HepG2 (cell line): ENCODE data around the gene HSPA1L. TPM values are rescaled to one million over a fixed set of nuclear protein-coding genes. Genes with fewer than 3 reads are reported as not detected.

Experiments used
- ATF7 ChIP-seq, 2 experiments: fragments of 450-650 bp in 1 of 2; sonication (generic) in 1 of 2; formaldehyde crosslinking in 1 of 2; IDR thresholded peaks; 2 replicates each; pipeline versions ENCODE4 v1.4.0 to v1.6.1; 2016 to 2020; ENCODE audit warnings: antibody characterized with exemption in 1 of 2, mild to moderate bottlenecking in 1 of 2, missing genetic modification reagents in 1 of 2
- EEA1 ChIP-seq: sonication (generic); formaldehyde crosslinking; IDR thresholded peaks from 2 replicates; pipeline ENCODE4 v1.5.1; 2020; ENCODE audit warnings: mild to moderate bottlenecking, missing genetic modification reagents, borderline replicate concordance
- ERF ChIP-seq: IDR thresholded peaks from 2 replicates; pipeline ENCODE4 v1.6.1; 2018; ENCODE audit warnings: missing biosample characterization, missing genetic modification reagents
- MAZ ChIP-seq, 2 experiments: sonication (generic) in 1 of 2; formaldehyde crosslinking in 1 of 2; IDR thresholded peaks; 2 replicates each; pipeline versions ENCODE4 v1.5.0 to v1.6.1; 2012 to 2020; ENCODE audit warnings: low read depth in 2 of 2, mild to moderate bottlenecking in 2 of 2, borderline replicate concordance in 1 of 2, improper control_type of control experiment in 1 of 2, low read length in 1 of 2, missing genetic modification reagents in 1 of 2, moderate library complexity in 1 of 2
- MED1 ChIP-seq: sonication (generic); formaldehyde crosslinking; IDR thresholded peaks from 2 replicates; pipeline ENCODE4 v1.4.0; 2020; ENCODE audit warnings: missing genetic modification reagents
- PAF1 ChIP-seq: IDR thresholded peaks from 2 replicates; pipeline ENCODE4 v1.6.1; 2016; ENCODE audit warnings: missing genetic modification reagents, missing compliant biosample characterization
- PHF20 ChIP-seq: sonication (generic); formaldehyde crosslinking; IDR thresholded peaks from 2 replicates; pipeline ENCODE4 v1.5.0; 2020; ENCODE audit warnings: mild to moderate bottlenecking, missing genetic modification reagents
- PHF5A ChIP-seq: IDR thresholded peaks from one replicate; pipeline ENCODE4 v1.6.1; 2018; ENCODE audit warnings: low read depth, missing genetic modification reagents; ENCODE audit not compliant: unreplicated experiment
- REL ChIP-seq: sonication (generic); formaldehyde crosslinking; conservative IDR thresholded peaks from 2 replicates; pipeline ENCODE4 v1.8.0; 2022; ENCODE audit warnings: mild to moderate bottlenecking, missing genetic modification reagents, moderate library complexity
- SNAPC5 ChIP-seq: sonication (generic); formaldehyde crosslinking; IDR thresholded peaks from 2 replicates; pipeline ENCODE4 v1.8.1; 2023; ENCODE audit warnings: mild to moderate bottlenecking, missing genetic modification reagents, borderline replicate concordance
- STAT6 ChIP-seq: sonication (generic); formaldehyde crosslinking; IDR thresholded peaks from 2 replicates; pipeline ENCODE4 v1.4.0; 2020; ENCODE audit warnings: missing genetic modification reagents, mild to moderate bottlenecking, borderline replicate concordance
- ZNF451 ChIP-seq: sonication (generic); formaldehyde crosslinking; IDR thresholded peaks from 2 replicates; pipeline ENCODE4 v1.5.0; 2020; ENCODE audit warnings: mild to moderate bottlenecking, missing genetic modification reagents
- ZNF687 ChIP-seq: sonication (generic); formaldehyde crosslinking; IDR thresholded peaks from 2 replicates; pipeline ENCODE4 v1.5.1; 2020; ENCODE audit warnings: mild to moderate bottlenecking, missing genetic modification reagents, moderate library complexity
- ZNF720 ChIP-seq: sonication (generic); formaldehyde crosslinking; IDR thresholded peaks from 2 replicates; pipeline ENCODE4 v1.4.0; 2020; ENCODE audit warnings: missing genetic modification reagents
- ZNF841 ChIP-seq: sonication (generic); formaldehyde crosslinking; IDR thresholded peaks from 2 replicates; pipeline ENCODE4 v1.8.1; 2023; ENCODE audit warnings: missing genetic modification reagents, borderline replicate concordance
- polyA plus RNA-seq, 8 experiments: library from polyadenylated mRNA; depleted of rRNA in 3 of 8; stranded (reverse) in 7 of 8; unstranded in 1 of 8; fragments of >200 nt; fragmentation: Illumina TruSeq in 4 of 8; extraction: Trizol in 4 of 8; gene quantifications; 2 replicates each; pipeline versions ENCODE4 v1.2.1 to v1.2.3, GENCODE V29; 2011 to 2016; ENCODE audit warnings: low read depth in 4 of 8, missing spikeins in 1 of 8, mixed read lengths in 1 of 8; ENCODE audit not compliant: insufficient read depth in 1 of 8
- total RNA-seq, 5 experiments: library from RNA; depleted of rRNA; stranded (reverse); fragments of >200 nt; fragmentation: Illumina TruSeq; extraction: Trizol; gene quantifications; 2 replicates each; pipeline ENCODE4 v1.2.3, GENCODE V29; 2016; ENCODE audit warnings: low read depth in 1 of 5

Gene HSPA1L
- total and polyA plus RNA-seq, 2 of the 13 experiments (the other 11 are each of a cell fraction or from before 2014, with no cell fraction given), result 0.55 to 1.0 TPM

DNA sequence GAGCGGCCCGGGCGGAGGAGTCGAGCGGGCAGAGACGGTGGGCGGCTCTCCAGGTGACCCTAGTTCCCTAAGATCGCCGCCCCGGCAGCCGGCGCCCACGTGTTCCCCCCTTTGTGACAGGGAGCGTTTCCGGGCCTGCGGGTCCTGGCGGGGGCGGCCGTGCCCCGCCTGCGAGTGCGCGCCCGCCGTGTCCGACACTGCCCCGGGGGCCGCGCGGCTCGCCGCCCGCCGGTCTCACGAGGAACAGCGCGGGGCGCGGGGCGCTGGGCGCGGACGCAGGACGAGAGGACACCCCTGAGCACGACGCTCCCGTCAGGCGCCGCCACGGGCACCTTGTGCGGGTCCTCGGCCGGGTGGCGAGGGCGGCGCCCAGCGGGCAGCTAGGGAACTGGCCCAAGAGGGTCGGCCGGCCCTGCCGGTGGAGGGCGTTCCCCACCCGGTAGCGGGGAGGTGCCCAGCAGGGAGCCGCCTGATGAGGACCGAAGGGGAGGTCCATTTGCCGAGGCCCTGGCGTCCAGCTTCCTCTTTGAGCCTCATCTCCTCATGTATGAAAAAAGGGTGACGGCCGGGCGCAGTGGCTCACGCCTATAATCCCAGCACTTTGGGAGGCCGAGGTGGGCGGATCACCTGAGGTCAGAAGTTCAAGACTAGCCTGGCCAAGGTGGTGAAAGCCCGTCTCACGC, 19.3 kb downstream of the HSPA1L start, which contains the start of gene VARS1 (continued):
- TF ChIP-seq SNAPC5 (CRISPR knock-in tag), result no peak
- TF ChIP-seq MAZ (IDR thresholded peaks at IDR 0.05; ENCODE audit: borderline replicate concordance, low read depth, low read length), result peak; percentile 85
- peak; percentile 99 for TF ChIP-seq MAZ (CRISPR knock-in tag; IDR thresholded peaks at IDR 0.05; ENCODE audit: low read depth)
- TF ChIP-seq PHF5A (CRISPR knock-in tag), result peak; percentile 92
- peak; percentile 76 for TF ChIP-seq PHF20 (CRISPR knock-in tag)
- no peak for TF ChIP-seq REL (CRISPR knock-in tag)
- peak; percentile 88; the same call in 1 of the 2 replicates for TF ChIP-seq EEA1 (CRISPR knock-in tag)
- TF ChIP-seq STAT6 (CRISPR knock-in tag), result no peak
- peak; percentile 93 for TF ChIP-seq ERF
- peak; percentile 83 for TF ChIP-seq MED1 (CRISPR knock-in tag)
- no peak for TF ChIP-seq ZNF720
- TF ChIP-seq ZNF451, result peak; percentile 56; the same call in 1 of the 2 replicates
- TF ChIP-seq PAF1 (CRISPR knock-in tag), result no peak
- no peak for TF ChIP-seq ATF7 (IDR thresholded peaks at IDR 0.05)
- TF ChIP-seq ATF7 (CRISPR knock-in tag; IDR thresholded peaks at IDR 0.05), result no peak
- TF ChIP-seq ZNF687 (CRISPR knock-in tag), result peak; percentile 94
- no peak for TF ChIP-seq ZNF841 (CRISPR knock-in tag)
